Globus pallidus (tissue), 1 donor: ENCODE measurements around the gene PRRT4.

Experiments used
- DNase-seq: peaks from one replicate; pipeline ENCODE4 v3.0.0-alpha.2; 2015; ENCODE audit warnings: low spot score

PRRT4 gene

DNA sequence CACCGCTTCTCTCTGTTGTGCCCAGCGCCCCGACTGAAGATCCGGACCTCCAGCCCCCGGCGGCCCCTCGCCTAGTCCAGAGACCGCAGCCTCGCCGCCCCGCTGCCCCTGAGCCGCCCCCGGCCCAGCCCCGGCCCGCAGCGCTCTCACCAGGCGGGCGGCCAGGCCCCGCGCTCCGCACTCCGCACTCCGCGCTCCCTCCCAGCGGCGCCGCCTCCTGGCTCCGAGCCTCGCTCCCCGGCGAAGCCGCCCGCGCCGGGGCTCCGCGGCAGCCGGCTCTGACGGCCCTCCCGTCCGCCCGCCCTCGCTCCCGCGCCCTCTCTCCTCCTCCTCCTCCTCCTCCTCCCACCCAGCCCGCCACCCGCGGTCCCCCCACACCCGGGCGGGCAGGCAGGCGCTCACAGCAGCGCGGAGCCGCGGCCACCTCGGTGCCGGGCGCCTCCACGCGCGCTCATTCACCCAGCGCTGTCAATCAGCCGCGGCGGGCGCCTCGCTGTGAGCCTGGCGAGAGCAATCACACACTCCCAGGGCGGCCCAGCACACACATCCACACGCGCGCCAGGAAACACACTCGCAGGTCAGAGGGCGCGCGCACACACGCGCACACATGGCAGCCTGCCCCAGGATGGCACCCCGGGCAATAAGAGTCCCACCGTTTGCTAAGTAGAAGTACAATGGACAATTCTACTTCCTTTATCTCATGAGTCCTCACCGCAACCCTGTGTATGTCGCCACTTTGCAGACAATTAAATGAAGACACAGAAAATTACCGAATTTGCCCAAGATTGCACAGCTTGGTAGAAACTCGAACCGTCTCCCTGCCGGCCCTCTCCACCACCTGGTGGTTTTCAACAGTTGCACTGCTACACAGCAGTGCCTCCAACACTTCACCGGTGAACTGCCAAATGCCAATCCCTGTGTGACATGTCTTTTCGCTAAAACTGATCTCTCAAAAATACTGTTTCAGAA, at the start of gene PRRT4:
TSS of gene PRRT4 (minus strand) at position 280 of the 969 bp plus-strand sequence.
- peak; percentile 18 for DNase-seq

DNA sequence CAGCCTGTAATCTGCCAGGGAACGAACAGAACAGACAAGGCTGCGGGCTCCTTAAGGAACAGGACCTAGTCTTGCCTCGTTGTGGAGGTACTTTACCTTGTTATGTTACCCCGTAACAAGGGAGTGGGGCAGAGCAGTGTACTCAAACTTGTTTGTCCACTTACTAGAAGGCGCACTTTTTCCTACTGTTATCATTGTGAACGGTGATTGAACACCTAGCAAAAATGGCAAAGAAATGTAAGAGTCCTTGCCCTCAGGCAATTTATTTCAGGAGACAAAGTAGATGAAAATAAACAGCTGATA, 48.9 kb upstream of the PRRT4 start:
- DNase-seq = no peak

GRCh38 chr7:128409596-128410450, 48.3 kb upstream of the PRRT4 start, which contains the start of gene IMPDH1:
Gene IMPDH1 (minus strand): TSS chr7:128409982. CDS start chr7:128409901, 81 bp downstream.
- DNase-seq = peak; percentile 72

DNA sequence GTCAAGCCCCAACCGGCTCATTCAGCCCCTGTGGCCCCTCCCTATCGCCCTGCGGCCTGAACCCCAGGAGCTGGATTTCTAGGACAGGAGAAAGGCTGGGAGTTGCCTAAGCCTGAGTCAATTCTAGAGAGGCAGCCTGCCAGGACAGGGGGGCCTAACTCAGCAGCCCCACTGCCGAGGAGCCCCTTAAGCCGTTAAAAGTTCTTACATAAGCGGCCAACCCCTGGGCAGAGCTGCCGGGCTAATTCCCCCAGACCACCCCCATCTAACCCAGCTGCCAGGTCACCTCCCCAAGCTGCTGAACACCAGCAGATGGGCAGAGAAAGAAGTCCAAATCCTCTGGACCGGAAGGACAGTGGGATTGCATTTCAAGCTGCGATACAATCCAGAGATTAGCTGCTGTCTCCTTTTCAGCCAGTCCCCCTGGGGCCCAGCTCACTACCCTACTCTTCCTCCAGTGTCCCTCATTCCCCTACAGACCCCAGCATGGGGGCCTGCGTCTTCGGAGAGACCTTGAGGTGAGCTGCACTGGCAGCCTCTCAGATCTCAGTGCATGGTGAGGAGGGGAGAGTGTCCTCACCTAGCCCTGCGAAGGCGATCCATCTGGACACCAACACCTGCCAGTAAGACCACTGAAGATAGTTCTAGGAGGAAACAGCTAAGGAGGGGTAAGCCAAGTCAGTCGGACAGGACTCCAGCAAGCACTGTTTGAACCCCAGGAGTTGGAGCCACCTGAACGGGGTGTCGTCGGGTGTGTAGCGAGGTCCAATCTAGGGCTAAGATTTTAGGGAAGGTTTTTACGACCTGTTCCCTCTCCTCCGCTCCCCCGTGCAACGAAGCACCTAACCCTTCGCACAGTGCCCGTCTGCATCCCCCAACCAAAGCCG, 47.5 kb upstream of the PRRT4 start:
- DNase-seq = no peak

GRCh38 chr7:128407751-128408708, 46.5 kb upstream of the PRRT4 start:
- DNase-seq = no peak

- no peak for DNase-seq
Measured at GRCh38 chr7:128407233-128407589, 45.7 kb upstream of the PRRT4 start.

- no peak for DNase-seq
Measured at GRCh38 chr7:128406314-128407232, 45.1 kb upstream of the PRRT4 start.

GRCh38 chr7:128405471-128406313, 44.2 kb upstream of the PRRT4 start:
- no peak for DNase-seq

DNA sequence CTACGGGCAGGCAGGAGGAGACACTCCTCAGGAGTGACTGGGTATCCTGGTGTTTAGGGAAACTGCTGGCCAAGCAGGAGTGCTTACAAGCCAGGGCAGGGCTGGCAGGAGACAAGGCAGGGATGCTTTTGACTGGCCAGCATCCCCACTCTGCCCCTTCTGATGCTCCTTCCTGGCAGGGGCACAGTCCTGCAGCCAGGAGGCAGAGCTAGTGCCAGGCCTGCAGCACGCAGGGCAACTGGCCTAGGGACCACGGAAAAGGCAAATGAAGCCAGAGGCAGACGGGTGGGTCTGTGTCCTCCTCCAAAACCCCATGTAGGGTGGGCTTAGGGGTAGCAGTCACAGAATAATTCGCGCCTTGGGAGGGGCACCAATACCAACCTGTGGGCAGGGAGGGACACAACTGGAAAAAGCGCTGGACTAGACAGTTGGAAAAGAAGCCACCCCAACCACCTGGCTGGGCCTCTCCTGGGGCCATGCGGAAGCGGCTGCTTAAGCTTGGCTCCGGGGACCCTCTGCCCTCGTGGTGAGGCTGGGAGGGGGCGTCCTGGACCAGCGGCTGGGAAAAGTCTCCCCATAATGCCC, 43.5 kb upstream of the PRRT4 start:
- no peak for DNase-seq

- DNase-seq = no peak
Measured at GRCh38 chr7:128404143-128404681, 42.7 kb upstream of the PRRT4 start.

DNA sequence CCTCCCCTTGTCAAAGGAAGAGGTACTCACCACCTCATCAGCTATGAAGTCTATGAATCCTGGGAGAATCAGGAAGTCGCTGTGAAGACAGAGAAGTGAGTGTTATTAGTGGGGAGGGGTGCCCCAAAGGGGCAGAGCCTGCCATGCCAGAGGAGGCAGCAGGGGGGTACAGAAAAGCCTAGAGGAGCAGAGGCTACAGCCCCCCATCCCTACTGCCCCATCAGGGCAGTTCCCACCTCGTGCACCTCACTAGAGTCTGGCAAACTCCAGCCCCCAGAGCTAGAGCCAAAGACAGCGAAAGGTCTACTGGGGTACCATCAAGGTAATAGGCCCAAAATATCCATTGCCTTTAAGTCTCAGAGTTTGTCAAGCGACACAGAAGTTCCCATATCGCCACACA, 42.2 kb upstream of the PRRT4 start:
- no peak for DNase-seq

GRCh38 chr7:128402356-128402755, 40.9 kb upstream of the PRRT4 start:
- no peak for DNase-seq

DNA sequence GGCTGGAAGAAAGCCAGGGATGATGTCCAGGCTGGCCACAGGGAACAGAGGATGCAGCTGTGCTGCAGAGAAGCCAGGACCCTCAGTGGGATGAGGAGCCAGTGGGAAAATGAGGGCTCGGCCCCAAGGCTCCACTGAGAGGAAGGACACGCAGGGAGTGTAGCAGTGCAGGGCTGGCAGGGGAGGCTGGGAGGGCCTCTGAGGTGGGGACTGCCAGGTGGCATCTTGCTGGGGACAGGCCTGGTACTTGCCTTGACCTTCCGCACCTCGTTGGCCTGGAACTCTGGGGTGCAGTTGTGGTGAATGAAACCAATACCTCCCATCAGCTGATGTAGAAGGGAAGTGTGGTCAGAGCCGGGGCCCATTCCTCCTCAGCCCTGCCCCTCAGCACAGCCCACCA, 39.1 kb upstream of the PRRT4 start:
- no peak for DNase-seq

DNA sequence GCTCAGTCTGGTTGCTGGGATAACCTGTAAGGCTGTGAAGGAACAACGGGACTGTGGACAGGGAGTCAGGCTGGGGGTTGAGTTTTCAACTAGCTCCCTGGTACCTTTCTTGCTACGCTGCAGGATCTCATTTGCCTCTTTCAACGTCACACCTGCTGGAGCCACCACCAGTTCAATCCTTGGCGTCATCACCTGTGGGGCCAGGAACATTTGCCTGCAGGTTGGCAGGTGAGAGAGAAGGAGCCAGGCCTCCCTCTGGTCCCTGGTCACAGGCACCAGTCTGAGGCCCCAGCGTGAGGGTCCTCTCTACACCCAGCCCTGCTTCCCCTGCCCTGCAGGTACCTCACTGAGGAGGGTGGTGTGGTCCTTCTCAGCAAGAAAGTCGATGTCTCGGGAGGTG, 38.5 kb upstream of the PRRT4 start:
- DNase-seq = no peak

DNA sequence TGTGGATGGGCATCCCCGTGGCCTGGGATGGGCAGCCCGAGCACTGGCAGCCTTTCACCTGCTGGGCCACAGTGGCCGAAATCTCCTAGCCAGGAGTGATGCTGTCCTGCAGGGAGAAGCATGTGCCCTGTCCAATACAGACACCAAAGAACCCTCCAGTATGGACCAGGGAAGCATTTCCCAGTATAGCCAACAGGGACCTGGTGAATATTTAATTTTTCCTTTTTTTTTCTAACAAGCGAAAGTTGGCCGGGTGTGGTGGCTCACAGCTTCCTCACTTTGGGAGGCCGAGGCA, 37.3 kb upstream of the PRRT4 start:
- no peak for DNase-seq

- DNase-seq = no peak
Measured at GRCh38 chr7:128398016-128398840, 36.7 kb upstream of the PRRT4 start.

DNA sequence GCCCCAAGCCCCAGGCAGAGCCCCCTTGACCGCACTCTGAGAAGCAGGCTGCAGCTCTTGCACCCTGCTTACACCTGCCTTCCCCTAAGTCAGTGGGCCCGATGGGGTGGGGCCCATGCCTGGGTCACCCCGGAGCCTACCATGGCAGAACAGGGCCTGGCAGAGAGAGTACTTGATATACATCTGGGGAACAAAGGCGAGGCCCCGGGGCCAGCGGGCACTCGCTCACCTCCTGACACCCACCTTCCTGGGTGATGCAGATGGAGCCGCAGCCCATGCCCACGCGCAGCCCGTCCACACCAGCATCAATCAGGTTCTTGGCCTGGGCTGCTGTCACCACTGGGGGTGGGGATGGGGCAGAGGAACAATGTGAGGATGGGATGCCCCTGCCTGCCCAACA, 34.9 kb upstream of the PRRT4 start:
- DNase-seq = no peak
